Stimulated activated CD4-positive, alpha-beta T cell treated with anti-CD3 and anti-CD28 coated beads, Interleukin-1b, Interleukin-23, amount 100 ng/mL, for 4 hours (primary cell): ENCODE results near the gene PIK3C2G.

Source experiments
- DNase-seq, 2 donors: peaks; one replicate each; pipeline ENCODE4 v3.0.0-alpha.2; 2020; ENCODE audit warnings: low read depth in 2 of 2

PIK3C2G gene

GRCh38 chr12:18340186-18340585, 78.9 kb downstream of the PIK3C2G start:
- DNase-seq, result no peak

GRCh38 chr12:18340786-18341185, 79.5 kb downstream of the PIK3C2G start:
- no peak for DNase-seq

- DNase-seq, result no peak
Measured at GRCh38 chr12:18343708-18344107, 82.4 kb downstream of the PIK3C2G start.

GRCh38 chr12:18345021-18345735, 83.9 kb downstream of the PIK3C2G start:
- DNase-seq, result no peak

GRCh38 chr12:18352312-18352711, 91.0 kb downstream of the PIK3C2G start:
- DNase-seq, result no peak

GRCh38 chr12:18355429-18355828, 94.1 kb downstream of the PIK3C2G start:
- DNase-seq, result no peak

GRCh38 chr12:18358077-18358476, 96.8 kb downstream of the PIK3C2G start:
- DNase-seq, result no peak

GRCh38 chr12:18358930-18359329, 97.6 kb downstream of the PIK3C2G start:
- DNase-seq, result no peak

GRCh38 chr12:18361433-18361832, 100.1 kb downstream of the PIK3C2G start:
- no peak for DNase-seq

GRCh38 chr12:18363321-18363720, 102.0 kb downstream of the PIK3C2G start:
- DNase-seq, result no peak

GRCh38 chr12:18368594-18368993, 107.3 kb downstream of the PIK3C2G start:
- no peak for DNase-seq

GRCh38 chr12:18373181-18373580, 111.9 kb downstream of the PIK3C2G start:
- no peak for DNase-seq

- no peak for DNase-seq
Measured at GRCh38 chr12:18375131-18375530, 113.8 kb downstream of the PIK3C2G start.

GRCh38 chr12:18375583-18375982, 114.3 kb downstream of the PIK3C2G start:
- no peak for DNase-seq

GRCh38 chr12:18382236-18382885, 121.0 kb downstream of the PIK3C2G start:
- no peak for DNase-seq

GRCh38 chr12:18383203-18383602, 121.9 kb downstream of the PIK3C2G start:
- no peak for DNase-seq

GRCh38 chr12:18387706-18388105, 126.4 kb downstream of the PIK3C2G start:
- no peak for DNase-seq

- no peak for DNase-seq
Measured at GRCh38 chr12:18389820-18390219, 128.5 kb downstream of the PIK3C2G start.

- DNase-seq, result no peak
Measured at GRCh38 chr12:18391151-18391550, 129.8 kb downstream of the PIK3C2G start.

GRCh38 chr12:18394742-18395141, 133.4 kb downstream of the PIK3C2G start:
- DNase-seq, result no peak

GRCh38 chr12:18400186-18400585, 138.9 kb downstream of the PIK3C2G start:
- no peak for DNase-seq

- DNase-seq, result no peak
Measured at GRCh38 chr12:18402872-18403611, 141.7 kb downstream of the PIK3C2G start.

GRCh38 chr12:18411453-18411852, 150.1 kb downstream of the PIK3C2G start:
- DNase-seq, result no peak
